NCI-H2196 treated with DMSO at 0.1 percent for 48 hours (cell line): ENCODE results near the gene CERS5.

Experiments used
- DNase-seq: peaks from one replicate; lab custom pipeline; 2025; ENCODE audit not compliant: unreplicated experiment; lab: John Stamatoyannopoulos, UW

The CERS5 gene

DNA sequence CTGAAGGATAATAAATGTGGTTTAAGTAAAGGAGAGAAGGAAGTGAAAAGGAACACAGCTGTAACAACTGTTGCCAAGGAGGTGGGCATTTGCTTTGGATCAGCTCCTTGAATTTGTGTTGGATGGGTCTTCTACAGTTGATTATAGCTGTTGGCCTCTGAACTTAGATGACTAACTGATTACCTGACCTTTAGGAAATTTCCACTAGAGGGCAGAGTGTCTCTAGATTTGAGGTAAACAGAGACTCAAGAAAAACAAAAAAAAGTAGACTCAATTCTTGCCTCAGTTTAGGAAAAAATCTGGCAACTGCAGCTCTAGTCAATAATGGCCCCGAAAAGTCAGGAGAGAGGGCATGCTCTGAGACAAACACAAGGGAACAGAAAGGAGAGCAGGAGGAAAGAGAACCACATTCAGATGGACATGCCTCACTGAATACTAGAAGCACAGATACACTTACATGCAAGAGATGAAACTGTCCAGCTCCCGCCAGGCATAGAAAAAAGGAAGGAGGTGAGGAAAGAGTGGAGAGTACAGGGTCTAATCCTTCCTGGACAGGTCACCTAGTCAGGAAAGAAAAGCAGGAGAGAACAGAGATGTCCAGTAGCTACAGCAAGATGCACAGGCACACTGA lies 34.5 kb downstream of the CERS5 start:
- no peak for DNase-seq

DNA sequence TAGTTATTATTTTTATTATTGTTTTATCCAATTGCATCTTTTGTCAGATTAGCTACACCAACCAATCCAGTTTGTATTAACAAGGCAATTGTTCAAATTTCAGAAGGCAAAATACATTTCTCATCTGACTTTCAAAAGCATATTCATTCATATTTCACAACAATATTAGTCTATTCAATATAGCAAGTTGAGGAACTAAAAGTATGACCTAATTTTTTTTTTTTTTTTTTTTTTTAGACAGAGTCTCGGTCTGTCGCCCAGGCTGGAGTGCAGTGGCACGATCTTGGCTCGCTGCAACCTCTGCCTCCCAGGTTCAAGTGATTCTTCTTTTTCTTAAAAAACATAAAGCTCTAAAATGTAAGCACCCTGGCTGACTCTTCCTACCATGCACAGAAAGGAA lies 37.9 kb downstream of the CERS5 start:
- DNase-seq = no peak

DNA sequence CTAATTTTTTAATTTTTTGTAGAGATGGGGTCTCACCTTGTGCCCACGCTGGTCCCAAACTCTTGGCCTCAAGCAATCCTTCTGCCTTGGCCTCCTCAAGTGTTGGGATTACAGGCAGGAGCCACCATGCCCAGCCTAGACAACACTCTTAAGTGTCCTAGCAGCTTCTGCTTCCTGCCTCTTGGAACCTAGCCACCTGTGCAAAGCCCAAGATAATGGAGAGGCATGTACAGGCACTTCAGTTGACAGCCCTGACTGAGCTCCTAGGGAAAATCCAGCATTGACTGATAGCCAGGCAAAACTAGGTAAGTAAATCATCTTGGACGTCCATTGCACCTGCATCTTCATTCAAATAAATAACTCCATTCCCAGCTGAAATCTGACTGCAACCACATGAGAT lies 39.6 kb downstream of the CERS5 start:
- peak; percentile 36 for DNase-seq

DNA sequence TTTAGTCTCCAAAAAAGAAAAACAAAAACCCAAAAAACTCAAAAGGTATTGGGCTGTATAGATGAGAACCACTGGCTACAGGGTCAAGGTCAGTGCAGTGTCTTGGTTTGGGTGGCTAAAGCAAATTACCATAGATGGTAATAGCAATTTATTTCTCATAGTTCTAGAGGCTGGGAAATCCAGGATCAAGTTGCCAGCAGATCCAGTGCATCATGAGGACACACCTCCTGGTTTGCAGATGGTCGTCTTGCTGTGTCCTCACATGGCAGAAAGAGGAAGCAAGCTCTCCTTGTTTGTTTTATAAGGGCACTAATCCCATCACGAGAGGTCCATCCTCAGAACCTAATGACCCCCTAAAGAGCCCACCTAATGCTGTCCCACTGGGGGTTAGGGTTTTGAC lies 44.0 kb downstream of the CERS5 start:
- no peak for DNase-seq

DNA sequence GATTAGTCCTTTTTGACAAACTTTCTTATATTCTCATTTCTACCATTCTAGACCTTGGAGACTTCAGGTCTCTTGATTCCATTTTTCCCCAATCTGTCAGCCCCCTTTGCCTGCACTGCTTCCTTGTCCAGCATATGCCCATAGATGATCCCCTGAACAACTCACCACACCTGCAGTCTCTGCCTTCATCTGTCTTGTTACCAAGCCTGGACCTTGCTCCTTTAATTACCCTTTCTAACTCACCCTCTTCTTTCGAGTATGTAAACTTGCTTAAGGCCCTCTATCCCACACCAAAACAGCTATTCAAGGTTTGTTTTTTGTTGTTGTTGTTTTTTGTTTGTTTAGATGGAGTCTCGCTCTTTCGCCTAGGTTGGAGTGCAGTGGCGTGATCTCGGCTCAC lies 45.5 kb downstream of the CERS5 start:
- DNase-seq = no peak

DNA sequence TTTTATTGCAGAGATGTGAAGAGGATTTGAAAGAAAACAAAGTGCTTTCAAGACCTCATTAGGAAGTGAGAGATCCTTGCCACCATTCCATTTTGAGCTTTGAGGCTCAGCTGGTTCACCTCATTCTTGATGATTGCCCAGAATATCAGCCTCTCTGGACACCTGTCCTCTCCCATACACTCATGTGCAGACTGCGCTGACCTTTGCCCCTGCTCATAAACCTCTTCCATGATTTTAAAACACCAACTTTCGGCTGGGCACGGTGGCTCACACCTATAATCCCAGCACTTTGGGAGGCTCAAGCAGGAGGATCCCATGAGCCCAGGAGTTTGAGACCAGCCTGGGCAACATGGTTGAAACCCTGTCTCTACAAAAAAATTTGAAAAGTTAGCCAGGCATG lies 46.2 kb downstream of the CERS5 start:
- DNase-seq = no peak

DNA sequence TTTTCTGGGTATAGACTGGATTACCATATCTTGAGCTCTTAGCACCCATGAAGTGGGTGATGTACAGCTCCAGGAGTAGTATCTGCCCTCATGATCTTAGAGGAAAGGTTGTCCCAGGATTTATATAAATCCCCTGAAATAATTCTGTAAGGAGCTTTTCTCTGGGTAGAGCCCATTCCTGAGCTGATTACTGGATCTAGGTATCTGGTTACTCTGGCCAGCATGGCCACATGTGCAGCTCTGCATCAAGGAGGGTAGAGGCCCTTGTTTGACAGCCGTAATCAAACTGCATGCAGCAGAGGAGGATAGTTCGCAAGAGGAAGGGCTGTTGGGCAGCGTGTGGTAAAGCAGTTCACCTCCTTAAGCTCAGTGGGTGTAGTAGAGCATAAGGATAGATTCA lies 46.6 kb downstream of the CERS5 start:
- no peak for DNase-seq

DNA sequence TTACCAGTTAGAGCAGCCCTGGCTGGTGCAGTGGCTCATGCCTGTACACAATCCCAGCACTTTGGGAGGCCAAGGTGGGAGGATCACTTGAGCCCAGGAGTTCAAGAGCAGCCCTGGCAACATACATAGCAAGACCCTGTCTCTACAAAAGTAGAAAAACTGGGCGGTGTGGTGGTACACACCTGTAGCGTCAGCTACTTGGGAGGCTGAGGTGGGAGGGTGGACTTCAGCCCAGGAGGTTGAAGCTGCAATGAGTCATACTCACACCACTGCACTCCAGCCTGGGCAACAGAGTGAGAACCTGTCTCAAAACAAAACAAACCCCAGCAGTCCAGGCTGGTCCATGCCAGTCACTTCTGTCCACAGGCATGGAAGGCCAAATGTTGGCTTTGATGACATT lies 47.8 kb downstream of the CERS5 start:
- no peak for DNase-seq

DNA sequence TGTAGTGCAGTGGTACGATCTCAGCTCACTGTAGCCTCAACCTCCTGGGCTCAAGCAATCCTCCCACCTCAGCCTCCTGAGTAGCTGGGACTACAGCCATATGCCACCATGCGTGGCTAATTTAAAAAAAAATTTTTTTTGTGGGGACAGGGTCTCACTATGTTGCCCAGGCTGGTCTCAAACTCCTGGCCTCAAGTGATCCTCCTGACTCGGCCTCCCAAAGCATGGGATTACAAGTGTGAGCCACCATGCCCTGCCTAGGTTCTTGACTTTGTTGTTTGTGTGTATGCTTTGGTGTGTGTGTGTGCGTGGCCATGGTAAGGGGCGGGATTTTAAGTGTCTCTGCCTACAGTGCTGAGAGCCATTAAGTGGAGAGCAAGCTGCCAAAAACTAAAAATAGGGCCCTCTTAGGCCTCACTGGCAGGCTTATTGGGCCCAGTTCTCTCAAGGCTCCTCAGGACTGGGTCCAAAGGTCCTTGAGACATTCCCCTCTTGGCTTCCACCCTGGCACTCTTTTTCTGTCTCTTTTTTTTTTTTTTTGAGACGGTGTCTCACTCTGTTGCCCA lies 50.0 kb downstream of the CERS5 start:
- no peak for DNase-seq

DNA sequence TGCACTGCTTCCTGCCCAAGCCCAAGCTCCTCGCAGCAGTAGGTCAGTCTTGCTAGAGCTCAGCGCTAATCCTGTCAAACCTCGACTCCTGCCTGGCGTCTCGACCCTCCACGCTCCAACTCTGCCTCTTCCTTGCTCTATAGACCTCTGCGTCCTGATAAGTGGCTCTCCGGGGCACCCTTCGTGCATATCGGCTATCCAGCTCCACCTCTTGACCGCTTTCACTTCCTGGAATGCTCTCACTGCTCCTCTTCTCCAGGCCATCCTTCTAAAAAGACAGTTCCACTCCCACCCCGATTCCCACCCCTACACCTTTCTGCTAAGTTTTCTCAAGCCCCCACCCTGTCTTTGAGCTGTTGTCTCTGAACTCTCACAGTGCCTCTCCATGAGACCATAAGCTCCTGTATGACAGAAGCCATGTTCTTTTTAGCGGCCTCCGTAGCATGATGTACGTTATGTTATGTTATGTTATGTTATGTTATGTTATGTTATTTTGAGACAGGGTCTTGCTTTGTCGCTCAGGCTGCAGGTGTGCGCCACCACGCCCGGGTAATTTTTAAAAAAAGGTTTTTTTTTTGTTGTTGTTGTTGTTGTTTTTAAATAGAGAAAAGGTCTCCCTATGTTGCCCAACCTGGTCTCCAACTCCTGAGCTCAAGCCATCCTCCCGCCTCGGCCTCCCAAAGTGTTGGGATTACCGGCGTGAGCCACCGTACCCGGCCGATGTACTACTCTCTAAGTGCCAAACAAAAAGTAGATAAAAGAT lies 54.5 kb downstream of the CERS5 start:
- DNase-seq = no peak

DNA sequence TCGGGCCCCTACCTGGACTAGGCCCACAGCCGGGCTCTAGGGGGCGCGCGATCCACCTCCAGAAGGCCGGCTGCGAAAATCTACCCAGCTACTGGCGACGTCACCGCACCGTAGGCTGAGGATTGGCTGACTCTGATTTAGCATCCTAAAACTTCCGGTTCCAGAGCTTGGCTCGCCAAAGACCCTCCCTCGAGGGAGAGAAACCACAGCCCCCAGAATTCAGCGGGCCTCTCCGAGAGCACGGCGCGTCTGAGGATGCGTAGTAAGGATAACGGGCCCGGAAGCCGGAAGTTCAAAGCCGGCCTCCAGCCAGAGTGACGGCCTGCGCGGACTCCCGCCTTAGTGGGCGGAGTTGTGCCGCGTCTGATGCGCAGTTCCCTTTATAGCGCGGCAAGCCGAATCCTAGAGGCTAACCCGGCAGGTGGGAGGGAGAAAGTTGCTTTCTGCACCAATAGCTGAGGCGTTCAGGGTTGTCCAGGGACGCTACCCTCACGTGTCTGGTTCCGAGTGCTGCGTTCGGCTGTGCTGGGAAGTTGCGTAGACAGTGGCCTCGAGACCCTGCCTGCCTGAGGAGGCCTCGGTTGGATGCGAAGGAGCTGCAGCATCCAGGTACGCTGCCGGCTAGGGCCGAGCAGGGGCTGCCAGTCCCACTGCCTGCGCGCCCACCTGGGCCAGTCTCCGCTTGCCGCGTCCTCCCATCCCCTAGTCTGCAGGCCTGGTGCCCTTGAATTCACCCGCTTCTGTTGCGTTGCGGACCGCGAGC lies 55.3 kb downstream of the CERS5 start, which contains the start of gene COX14:
COX14 (plus strand) TSS at position 544 of the 763 bp plus-strand sequence. CDS start 7,808 bp downstream, outside the sequence.
- peak; percentile 98 for DNase-seq

DNA sequence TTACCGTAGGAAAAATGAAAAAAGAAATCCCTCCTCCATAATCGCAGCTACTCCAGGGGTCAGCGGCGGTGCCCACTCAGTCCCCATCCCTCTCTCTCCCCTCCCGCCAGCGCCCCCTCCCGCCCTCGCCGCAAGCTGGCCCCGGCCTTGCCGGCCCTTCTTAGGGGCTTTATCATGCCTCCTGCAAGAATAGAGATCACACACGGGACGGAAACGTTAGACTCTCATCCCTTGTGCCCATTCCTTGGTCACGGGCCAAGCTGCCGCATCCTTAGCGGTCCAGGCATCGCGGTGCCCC lies 55.8 kb downstream of the CERS5 start:
- DNase-seq = no peak

DNA sequence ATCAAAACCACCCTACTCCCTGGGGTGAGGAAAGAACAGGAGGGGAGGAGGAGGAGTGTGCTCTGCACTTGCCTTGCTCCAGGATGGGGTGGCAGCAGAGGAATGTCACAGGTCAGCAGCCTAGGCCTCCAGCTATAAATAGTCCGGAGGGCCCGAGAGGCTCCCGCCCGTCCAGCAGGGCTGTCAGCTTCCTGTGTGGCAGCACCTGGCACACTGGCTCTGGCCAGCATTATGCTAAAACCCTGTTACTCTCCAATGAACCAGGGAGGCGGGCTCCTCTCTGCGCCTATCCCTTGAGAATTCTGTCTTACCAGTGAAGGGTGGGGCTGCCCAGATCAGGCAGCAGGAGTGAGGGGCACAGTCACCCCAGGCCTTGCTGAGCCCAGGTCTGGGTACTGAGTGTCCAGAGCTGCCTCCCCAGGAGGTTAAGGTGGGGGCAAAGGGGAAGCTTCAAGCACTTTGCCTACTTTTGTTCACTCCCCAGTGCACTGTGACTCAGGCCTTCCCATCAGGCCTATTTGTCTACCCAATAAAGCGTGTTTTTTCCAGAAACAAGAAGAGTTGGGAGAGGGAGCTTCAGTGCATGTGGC lies 56.3 kb downstream of the CERS5 start:
- DNase-seq = peak; percentile 65

DNA sequence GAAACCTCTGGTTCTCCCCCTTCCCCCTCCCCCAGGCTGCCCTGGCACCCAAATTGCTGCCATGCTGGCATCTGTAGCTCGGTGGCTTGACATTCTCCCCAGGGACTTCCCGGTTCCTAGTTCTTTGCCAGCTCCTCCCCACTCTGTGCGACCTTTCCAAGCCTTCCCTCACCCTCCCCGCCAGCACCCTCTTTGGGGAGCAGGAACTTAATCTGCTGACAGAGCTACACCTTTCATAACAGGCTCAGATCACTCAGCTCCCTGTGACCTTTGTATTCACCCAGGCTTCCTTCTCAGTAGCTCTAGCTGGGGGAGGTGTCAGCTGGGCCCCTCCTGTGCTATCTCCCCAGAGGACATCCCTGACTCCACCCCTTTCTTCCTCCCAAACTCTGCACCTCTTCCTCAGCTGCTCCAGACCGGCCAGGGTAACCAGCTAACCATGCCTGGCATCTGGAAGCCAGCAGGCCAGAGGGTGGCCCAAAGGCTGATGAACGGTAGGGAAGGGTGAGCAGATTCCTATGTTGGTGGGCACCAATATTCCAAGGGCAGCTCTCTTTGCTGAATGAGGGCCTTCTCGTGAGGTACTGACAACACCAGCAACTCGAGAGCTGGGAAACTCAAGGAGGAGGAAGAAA lies 56.9 kb downstream of the CERS5 start:
- DNase-seq = peak; percentile 21

DNA sequence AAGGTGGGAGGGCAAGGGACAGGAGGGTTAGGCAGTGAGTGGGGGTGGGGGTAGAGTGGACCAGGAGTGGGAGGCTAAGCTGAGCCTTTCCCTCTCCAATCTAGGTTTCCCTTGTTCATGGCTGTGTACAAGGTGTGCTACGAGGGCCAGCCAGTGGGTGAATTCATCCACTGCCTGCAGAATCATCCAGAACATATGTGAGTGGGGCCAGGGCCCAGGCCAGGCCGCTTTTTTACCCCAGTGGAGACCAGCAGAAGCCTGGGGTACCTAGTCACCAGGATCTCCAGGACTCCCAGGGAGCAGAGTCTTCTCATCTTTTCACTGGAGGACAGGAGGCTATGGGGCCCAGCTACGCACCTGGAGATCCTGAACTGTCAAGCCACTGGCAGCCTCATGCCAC lies 57.9 kb downstream of the CERS5 start:
- no peak for DNase-seq

DNA sequence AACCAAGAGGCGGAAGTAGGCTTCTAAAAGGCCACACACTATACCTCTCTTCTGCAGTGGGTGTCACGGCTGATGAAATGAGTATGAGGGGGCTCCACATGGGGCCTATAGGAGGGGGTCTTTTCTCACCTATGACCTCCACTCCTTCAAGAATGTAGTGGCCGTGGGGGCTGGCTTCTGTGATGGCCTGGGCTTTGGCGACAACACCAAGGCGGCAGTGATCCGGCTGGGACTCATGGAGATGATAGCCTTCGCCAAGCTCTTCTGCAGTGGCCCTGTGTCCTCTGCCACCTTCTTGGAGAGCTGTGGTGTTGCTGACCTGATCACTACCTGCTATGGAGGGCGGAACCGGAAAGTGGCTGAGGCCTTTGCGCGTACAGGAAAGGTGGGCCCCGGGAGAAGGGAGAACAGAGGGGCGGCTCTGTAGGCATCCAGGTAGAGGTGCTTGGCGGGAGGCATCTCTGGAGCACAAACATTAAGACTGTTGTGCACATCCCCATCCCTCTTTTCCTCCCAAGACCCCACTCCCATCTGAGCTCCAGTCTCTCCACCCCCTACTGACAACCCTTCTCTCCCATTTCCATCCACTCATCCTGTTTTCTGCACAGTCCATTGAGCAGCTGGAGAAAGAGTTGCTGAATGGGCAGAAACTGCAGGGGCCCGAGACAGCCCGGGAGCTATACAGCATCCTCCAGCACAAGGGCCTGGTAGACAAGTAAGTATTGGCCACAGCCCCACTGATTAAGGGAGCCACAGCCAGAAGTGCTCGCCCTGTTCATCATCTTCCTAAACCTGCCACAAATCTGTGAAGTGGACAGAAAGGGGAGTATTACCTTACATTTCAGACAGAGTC lies 59.5 kb downstream of the CERS5 start:
- DNase-seq = no peak

DNA sequence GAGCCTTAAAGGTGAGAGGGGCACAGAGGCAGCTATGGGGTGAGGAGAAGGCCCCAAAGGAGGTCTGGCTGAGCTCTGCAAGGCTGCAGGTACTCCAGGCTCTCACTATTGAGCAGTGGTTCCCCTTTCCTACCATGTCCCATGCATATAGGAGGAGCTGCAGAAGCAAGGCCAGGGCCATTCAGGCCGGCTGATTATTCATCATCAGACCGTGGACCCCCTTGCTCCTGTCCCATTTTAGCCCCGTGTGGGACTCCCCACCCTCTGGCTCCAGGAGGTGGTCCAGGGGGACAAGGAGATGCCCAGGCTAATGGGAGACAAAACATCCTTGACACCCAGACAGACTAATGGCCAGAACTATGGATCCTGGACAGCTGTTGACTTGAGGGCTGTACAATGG lies 60.3 kb downstream of the CERS5 start:
- DNase-seq = no peak

DNA sequence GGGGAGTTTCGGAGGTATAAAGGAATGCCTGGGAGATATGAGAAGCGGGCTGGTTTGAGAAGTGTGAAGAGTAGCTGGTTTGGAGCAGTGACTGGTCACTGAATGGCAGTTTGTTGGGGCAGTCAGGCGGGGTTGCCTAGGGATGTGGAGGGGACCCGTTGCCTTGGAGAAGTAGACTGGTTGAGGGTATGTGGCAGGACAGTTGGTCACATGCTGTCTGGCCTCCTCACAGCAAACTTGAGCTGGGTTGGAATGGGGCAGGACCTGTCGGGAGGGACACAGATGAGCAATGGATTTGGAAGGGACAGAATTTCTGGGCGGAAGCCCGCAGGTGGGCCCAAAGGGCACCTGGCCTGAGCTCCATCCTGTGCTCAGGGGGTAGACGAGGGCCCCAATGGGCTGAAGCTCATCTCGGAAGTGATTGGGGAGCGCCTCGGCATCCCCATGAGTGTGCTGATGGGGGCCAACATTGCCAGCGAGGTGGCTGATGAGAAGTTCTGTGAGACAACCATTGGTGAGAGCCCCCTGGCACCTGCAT lies 61.2 kb downstream of the CERS5 start:
- no peak for DNase-seq

DNA sequence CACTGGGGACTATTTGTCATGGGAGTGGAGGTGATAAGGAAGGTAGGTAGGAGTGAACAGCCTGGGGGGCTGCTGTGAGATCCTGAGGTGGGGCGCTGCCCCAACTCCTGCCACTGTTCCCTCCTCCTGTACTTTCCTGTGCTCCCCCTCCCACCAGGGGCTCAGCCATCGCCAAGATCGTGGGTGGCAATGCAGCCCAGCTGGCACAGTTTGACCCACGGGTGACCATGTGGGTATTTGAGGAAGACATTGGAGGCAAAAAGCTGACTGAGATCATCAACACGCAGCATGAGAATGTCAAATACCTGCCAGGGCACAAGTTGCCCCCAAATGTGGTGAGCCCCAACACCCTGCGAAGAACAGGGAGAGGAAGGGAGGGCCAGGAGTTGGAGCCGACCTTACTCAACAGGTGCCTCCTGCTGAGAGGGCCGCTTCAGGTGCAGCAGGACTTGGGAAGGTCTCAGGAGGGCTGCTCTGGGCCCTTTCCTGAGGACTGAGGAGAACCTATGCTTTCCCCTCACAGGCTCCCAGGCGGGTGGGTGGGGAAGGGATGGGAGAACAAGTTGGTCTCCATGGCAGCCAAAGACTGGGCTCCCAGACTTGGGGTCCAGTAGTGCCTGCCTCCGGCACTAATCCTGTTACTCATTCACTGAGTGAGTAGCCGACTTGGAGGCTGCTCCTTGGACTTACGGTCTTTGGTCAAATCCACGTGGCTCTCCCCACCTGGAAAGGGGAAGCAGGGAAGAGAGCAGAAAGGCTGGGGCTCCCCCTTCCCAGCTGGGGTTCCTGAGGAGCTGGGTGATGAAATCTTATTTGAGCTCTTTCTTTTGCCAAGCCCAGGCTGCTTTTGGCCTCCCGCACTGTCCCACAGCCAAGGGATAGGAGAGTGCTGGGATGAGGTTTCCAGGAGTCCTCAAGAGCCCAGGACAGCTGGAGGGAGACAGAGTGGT lies 62.5 kb downstream of the CERS5 start:
- DNase-seq = no peak
